Adrenal gland (tissue), 12 donors: ENCODE data around the gene KRT6B. TPM values are rescaled to one million over a fixed set of nuclear protein-coding genes. Genes with fewer than 3 reads are reported as not detected.
"Not testable (repeated sequence)": the region's sequence is repeated elsewhere in the genome, so short reads cannot be mapped to it uniquely, and the experiment has no call there.

Experiments used
- DNase-seq, 7 donors: peaks; one replicate each; pipeline ENCODE4 v3.0.0-alpha.2; 2019 to 2020
- H3K27ac ChIP-seq, 5 donors: fragments of 200-600 bp; sonication (generic) in 4 of 5; 1 replicate in 3 of 5; 2 replicates in 2 of 5; pipeline versions ENCODE4 v1.5.1 to v1.8.0; 2016 to 2020; ENCODE audit warnings: mild to moderate bottlenecking in 1 of 5
- H3K27me3 ChIP-seq: fragments of 200-600 bp; 2 replicates; pipeline ENCODE4 v1.8.0; 2021
- H3K36me3 ChIP-seq, 2 donors: fragments of 200-600 bp; replicated peaks in 1 of 2; 1 replicate in 1 of 2; 2 replicates in 1 of 2; pipeline versions ENCODE4 v1.5.1 to v1.8.0; 2018 to 2022
- H3K4me1 ChIP-seq, 2 donors: fragments of 200-600 bp; replicated peaks in 1 of 2; 1 replicate in 1 of 2; 2 replicates in 1 of 2; pipeline versions ENCODE4 v1.5.1 to v1.8.0; 2018 to 2021
- H3K4me3 ChIP-seq, 4 donors: fragments of 200-600 bp; sonication (generic) in 3 of 4; one replicate each; pipeline ENCODE4 v1.5.1; 2016 to 2018
- H3K9me3 ChIP-seq, 3 donors: fragments of 200-600 bp; sonication (generic) in 1 of 3; replicated peaks in 1 of 3; 1 replicate in 2 of 3; 2 replicates in 1 of 3; pipeline versions ENCODE4 v1.5.1 to v1.8.0; 2016 to 2021
- POLR2A ChIP-seq, 2 donors: fragments of 450-650 bp; IDR thresholded peaks; one replicate each; pipeline ENCODE4 v1.6.1; 2017; ENCODE audit warnings: antibody characterized with exemption in 2 of 2, mild to moderate bottlenecking in 2 of 2, moderate library complexity in 1 of 2
- WGBS, 4 donors: extraction: QIAGEN DNeasy Blood & Tissue Kit in 2 of 4; methylation state at CpG; one replicate each; pipeline versions ENCODE4 v1.1.5 to v1.1.7; 2013 to 2017; 5-methylcytosine and 5-hydroxymethylcytosine counted together
- intact Hi-C, 2 donors: fragments of 100-400 bp; cut with DNase I; formaldehyde crosslinking; loops; one replicate each; pipeline versions ENCODE4 v1.14.1 to v1.15.0; 2022 to 2023
- polyA plus RNA-seq, 3 donors: library from polyadenylated mRNA; stranded (reverse); fragments of 200-250 nt in 2 of 3; fragments of 350-450 nt in 1 of 3; fragmentation: Illumina TruSeq in 1 of 3; extraction: RNeasy Lipid Tissue Mini Kit (QIAGEN cat#74804) in 1 of 3; gene quantifications; one replicate each; pipeline ENCODE4 v1.2.3, GENCODE V29; 2013 to 2014
- total RNA-seq, 9 donors: library from RNA; depleted of rRNA in 4 of 9; stranded (reverse); fragments of >200 nt in 4 of 9; fragments of 120-200 nt in 1 of 9; fragmentation: NEBNext Ultra II Directional in 1 of 9; extraction: Animal tissue kit (Norgen Biotek cat#: 25700) in 1 of 9; gene quantifications; one replicate each; pipeline versions ENCODE4 v1.1.0 to v1.2.4, GENCODE V29; 2013 to 2023
- TF ChIP-seq, protein P1 (sequence below), 6 experiments: fragments of 450-650 bp in 4 of 6; fragments of 200-600 bp in 2 of 6; sonication (generic) in 1 of 6; IDR thresholded peaks; 1 replicate in 5 of 6; 2 replicates in 1 of 6; pipeline versions ENCODE4 v1.5.1 to v1.8.0; 2016 to 2021; ENCODE audit warnings: antibody characterized with exemption in 6 of 6, mild to moderate bottlenecking in 2 of 6, moderate library complexity in 1 of 6
- donor health status: healthy with polysubstance abuse.
- donor health status: Bipolar disorder and iron deficiency.
- donor health status: DM: yes; HTN: yes; CAD: no.
- donor health status: DM: no; HTN: no; CAD: no.
- donor health status: DM: no; HTN: no; CAD: no.
- donor health status: DM: yes; HTN: yes; CAD: no.

Gene KRT6B
- total and polyA plus RNA-seq, 12 donors: 0.20 to 0.25 TPM; not detected in 10

DNA sequence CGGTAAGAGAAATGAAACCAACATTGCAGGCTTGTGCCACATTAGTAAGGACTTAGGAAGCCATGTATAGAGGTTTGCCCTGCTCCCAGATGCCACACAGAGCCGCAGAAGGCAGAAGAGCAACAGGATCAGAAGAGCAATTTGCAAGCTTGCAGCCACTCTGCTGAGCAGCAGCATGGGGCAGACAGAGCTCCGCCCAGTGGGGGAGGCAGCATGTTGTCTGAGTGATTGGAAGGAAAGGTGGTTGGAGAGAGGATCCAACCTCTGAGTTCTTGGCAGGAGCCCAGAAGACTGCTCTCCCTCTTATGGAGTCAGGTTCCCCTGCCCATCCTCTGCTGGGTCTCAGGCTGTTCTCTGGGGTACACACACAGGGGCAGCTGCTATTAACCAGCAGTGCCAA lies 43.4 kb upstream of the KRT6B start:
- no peaks in the 10 kb centered on the region for H3K27me3 ChIP-seq
- no peak for TF ChIP-seq POLR2A (IDR thresholded peaks at IDR 0.05)
- TF ChIP-seq, protein P1, sequence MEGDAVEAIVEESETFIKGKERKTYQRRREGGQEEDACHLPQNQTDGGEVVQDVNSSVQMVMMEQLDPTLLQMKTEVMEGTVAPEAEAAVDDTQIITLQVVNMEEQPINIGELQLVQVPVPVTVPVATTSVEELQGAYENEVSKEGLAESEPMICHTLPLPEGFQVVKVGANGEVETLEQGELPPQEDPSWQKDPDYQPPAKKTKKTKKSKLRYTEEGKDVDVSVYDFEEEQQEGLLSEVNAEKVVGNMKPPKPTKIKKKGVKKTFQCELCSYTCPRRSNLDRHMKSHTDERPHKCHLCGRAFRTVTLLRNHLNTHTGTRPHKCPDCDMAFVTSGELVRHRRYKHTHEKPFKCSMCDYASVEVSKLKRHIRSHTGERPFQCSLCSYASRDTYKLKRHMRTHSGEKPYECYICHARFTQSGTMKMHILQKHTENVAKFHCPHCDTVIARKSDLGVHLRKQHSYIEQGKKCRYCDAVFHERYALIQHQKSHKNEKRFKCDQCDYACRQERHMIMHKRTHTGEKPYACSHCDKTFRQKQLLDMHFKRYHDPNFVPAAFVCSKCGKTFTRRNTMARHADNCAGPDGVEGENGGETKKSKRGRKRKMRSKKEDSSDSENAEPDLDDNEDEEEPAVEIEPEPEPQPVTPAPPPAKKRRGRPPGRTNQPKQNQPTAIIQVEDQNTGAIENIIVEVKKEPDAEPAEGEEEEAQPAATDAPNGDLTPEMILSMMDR (IDR thresholded peaks at IDR 0.05): no peak
- no peaks in the 10 kb centered on the region for H3K4me1 ChIP-seq
- no peak overlapping the region for H3K4me3 ChIP-seq
- no peaks in the 10 kb centered on the region for H3K36me3 ChIP-seq
- intact Hi-C loops: no loop called here
- no peaks in the 10 kb centered on the region for H3K9me3 ChIP-seq
- DNase-seq: no peak
- H3K27ac ChIP-seq: peak overlapping the region in 1 of 5 donors; percentile 79
- 38 to 53% (median 46%) methylated on average over 3 of the region's 3 CpGs for WGBS, 4 donors

DNA sequence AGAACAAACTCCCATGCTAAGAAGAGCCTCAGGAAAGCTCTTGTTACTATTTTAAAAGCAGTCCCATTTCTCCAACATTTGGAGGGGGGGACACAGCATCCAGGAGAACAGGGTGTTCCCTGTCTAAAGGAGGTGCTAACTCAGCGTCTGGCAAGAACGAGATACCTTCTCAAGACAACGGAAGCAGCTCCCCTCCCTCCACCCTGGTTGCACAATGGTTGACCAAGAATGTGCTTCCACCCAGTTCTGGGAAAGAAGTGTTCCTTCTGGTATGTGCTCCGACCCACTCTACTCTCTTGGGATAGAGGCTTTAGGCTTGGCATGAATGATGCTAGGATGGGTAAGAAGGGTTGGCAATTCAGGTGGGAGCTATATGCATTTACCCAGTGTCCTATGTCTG lies 42.6 kb upstream of the KRT6B start:
- intact Hi-C loops: no loop called here
- H3K27me3 ChIP-seq: no peaks in the 10 kb centered on the region
- no peak for TF ChIP-seq POLR2A (IDR thresholded peaks at IDR 0.05)
- TF ChIP-seq, protein P1 (IDR thresholded peaks at IDR 0.05): no peak
- H3K4me3 ChIP-seq: no peak overlapping the region
- no peaks in the 10 kb centered on the region for H3K4me1 ChIP-seq
- peak overlapping the region in 1 of 5 donors; percentile 79 for H3K27ac ChIP-seq
- 38 to 61% (median 54%) methylated on average over 4 of the region's 4 CpGs for WGBS, 4 donors
- H3K9me3 ChIP-seq: no peaks in the 10 kb centered on the region
- peak in 6 of 7 donors; percentile 27 to 62 (median 38) for DNase-seq
- no peaks in the 10 kb centered on the region for H3K36me3 ChIP-seq

DNA sequence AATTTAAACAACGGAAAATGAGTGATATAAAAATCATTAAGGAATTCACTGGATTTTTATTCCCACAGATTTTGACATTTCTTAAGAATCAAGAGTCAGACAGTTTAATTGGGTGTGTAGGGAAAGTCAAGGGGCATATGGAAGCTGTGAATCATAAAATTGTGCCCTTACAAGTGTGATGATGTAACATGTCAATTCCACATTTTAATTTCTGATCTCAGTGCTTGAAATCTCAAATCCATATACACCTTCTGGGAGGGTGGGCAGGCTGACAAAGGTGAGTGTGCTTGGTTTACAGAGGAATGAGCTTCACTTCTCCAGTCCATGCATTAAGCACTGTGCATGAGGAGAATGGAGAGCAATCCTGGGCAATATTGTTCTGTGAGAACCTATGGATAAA lies 42.2 kb upstream of the KRT6B start:
- intact Hi-C loops: no loop called here
- Histone ChIP-seq H3K27me3 (no peaks in the 10 kb centered on the region), H3K4me1 (no peaks in the 10 kb centered on the region), H3K36me3 (no peaks in the 10 kb centered on the region), H3K4me3 (no peak overlapping the region), H3K27ac (peak overlapping the region in 1 of 5 donors; percentile 59), H3K9me3 (no peaks in the 10 kb centered on the region)
- no peak for TF ChIP-seq POLR2A (IDR thresholded peaks at IDR 0.05)
- TF ChIP-seq, protein P1 (IDR thresholded peaks at IDR 0.05): no peak
- DNase-seq: no peak
- WGBS, 4 donors: 64 to 87% (median 72%) methylated on average over 1 of the region's 1 CpG

DNA sequence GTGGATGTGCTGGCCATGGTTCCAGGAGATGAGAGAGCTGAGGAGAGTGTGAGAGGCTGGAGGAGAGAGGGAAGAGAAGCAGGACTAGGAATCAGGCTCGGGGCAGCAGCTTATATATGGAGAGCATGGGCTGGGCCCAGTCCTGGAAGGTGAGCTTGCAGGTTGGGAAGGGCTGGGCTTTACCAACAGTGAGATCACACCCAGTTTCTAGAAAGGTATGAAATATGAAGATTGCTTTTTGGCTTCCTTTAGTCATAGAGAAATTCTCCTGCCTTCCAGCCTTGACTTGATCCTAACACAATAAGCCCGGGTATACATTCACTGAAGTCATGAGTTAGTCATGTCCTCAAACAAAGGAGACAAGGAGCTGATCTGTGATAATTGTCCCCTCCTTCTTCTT lies 41.2 kb upstream of the KRT6B start, which contains the start of gene KRT6A:
KRT6A (minus strand) TSS at position 86 of the 400 bp plus-strand sequence; CDS start at position 17, 69 bp downstream.
- Histone ChIP-seq H3K9me3 (no peaks in the 10 kb centered on the region), H3K27me3 (no peaks in the 10 kb centered on the region), H3K4me1 (no peaks in the 10 kb centered on the region), H3K36me3 (no peaks in the 10 kb centered on the region), H3K27ac (peak within 1 kb of the TSS in 1 of 5 donors; percentile 59), H3K4me3 (no peak within 1 kb of the TSS)
- intact Hi-C loops: no loop called here
- WGBS, 4 donors: 89 to 93% (median 90%) methylated on average over 2 of the region's 2 CpGs
- DNase-seq: no peak
- no peak for TF ChIP-seq POLR2A (IDR thresholded peaks at IDR 0.05)
- TF ChIP-seq, protein P1 (IDR thresholded peaks at IDR 0.05): no peak

DNA sequence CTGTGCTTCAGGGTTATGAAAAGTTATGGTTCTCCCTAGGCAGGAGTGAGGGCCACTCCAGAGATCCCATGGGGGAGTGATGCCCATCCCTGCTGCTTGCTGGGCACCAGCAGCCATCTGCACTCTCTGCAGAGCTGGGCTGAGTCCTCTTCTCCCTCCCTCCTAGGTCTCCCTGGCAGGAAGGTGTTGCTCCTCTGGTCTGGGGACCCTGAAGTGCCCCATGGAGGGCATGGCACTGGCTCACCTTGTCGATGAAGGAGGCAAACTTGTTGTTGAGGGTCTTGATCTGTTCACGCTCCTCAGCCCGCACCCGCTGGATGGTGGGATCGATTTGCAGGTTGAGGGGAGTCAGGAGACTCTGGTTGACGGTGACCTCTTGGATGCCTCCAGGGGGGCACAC lies 40.5 kb upstream of the KRT6B start:
- H3K27ac ChIP-seq, H3K27me3 ChIP-seq, H3K36me3 ChIP-seq, intact Hi-C loops, H3K4me3 ChIP-seq, DNase-seq, H3K9me3 ChIP-seq, H3K4me1 ChIP-seq: not testable (repeated sequence)
- 88 to 96% (median 90%) methylated on average over 2 to 6 of the region's 6 CpGs; no CpG with 5 or more reads in 1 of the 4 donors for WGBS, 4 donors

DNA sequence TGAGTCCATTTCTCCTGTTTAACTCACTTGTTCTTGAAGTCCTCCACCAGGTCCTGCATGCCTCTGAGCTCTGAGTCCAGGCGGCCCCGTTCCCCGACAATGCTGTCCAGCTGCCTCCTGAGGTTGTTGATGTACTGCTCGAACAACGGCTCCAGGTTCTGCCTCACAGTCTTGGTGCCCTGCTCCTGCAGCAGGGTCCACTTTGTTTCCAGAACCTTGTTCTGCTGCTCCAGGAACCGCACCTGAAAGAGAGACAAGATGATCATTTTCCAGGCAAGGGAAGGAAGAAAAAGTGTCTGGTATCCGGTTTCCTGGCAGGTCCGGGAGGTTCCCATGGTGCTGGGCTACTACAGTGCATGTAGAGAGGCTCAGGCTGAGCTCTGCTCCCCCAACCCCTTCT lies 39.5 kb upstream of the KRT6B start:
- intact Hi-C loops, H3K27me3 ChIP-seq, H3K4me3 ChIP-seq, H3K9me3 ChIP-seq, H3K4me1 ChIP-seq, DNase-seq, H3K36me3 ChIP-seq, H3K27ac ChIP-seq: not testable (repeated sequence)
- WGBS, 4 donors: 76 to 84% (median 77%) methylated on average over 8 of the region's 8 CpGs
